Mesenteric fat pad (tissue), 1 donor: ENCODE results near the gene CSH1. TPM values are rescaled to one million over a fixed set of nuclear protein-coding genes. Genes with fewer than 3 reads are reported as not detected.
"Not testable (repeated sequence)": the region's sequence is repeated elsewhere in the genome, so short reads cannot be mapped to it uniquely, and the experiment has no call there.

Experiments used
- DNase-seq: peaks from one replicate; pipeline ENCODE4 v3.0.0-alpha.2; 2020; ENCODE audit warnings: low spot score
- total RNA-seq: library from RNA; stranded (reverse); fragmentation: NEBNext Ultra II Directional; extraction: Animal tissue kit (Norgen Biotek cat#: 25700); gene quantifications from one replicate; pipeline ENCODE4 v1.2.1, GENCODE V29; 2021
- donor health status: DM: yes; HTN: yes; CAD: no.

The CSH1 gene
- total RNA-seq, 1 donor from 2014 or later: not detected

- not testable (repeated sequence) for DNase-seq
These were observed 26.7 kb downstream of the CSH1 start for GRCh38 chr17:63869491-63870291.

- DNase-seq: not testable (repeated sequence)
These were observed 29.7 kb downstream of the CSH1 start for GRCh38 chr17:63866625-63867024.

- no peak for DNase-seq
These were observed 37.1 kb downstream of the CSH1 start for GRCh38 chr17:63859257-63859656.

GRCh38 chr17:63856425-63856824, 39.9 kb downstream of the CSH1 start:
- not testable (repeated sequence) for DNase-seq

- no peak for DNase-seq
These were observed 41.2 kb downstream of the CSH1 start for GRCh38 chr17:63855185-63855584.

- DNase-seq: no peak
These were observed 41.7 kb downstream of the CSH1 start for GRCh38 chr17:63854709-63855108.

GRCh38 chr17:63853260-63853659, 43.1 kb downstream of the CSH1 start:
- no peak for DNase-seq

- DNase-seq: no peak
These were observed 46.0 kb downstream of the CSH1 start for GRCh38 chr17:63850401-63850800.

GRCh38 chr17:63848834-63849689, 47.3 kb downstream of the CSH1 start:
- DNase-seq: peak; percentile 98

- no peak for DNase-seq
These were observed 48.7 kb downstream of the CSH1 start for GRCh38 chr17:63847525-63848249.

GRCh38 chr17:63845509-63845908, 50.9 kb downstream of the CSH1 start:
- DNase-seq: no peak

Other genes starting within 250 kb of the CSH1 start
- 11.3 TPM for gene LIMD2, start 196.4 kb downstream of the CSH1 start, total RNA-seq
- gene STRADA, start 154.8 kb downstream of the CSH1 start, total RNA-seq: 34.3 TPM
- gene CCDC47, start 123.0 kb downstream of the CSH1 start, total RNA-seq: 110 TPM
- 130 TPM for gene DDX42, start 122.4 kb downstream of the CSH1 start, total RNA-seq
- 115 TPM for gene PSMC5, start 69.1 kb downstream of the CSH1 start, total RNA-seq
- 28.8 TPM for gene FTSJ3, start 68.9 kb downstream of the CSH1 start, total RNA-seq
- gene SMARCD2, start 53.9 kb downstream of the CSH1 start, total RNA-seq: 57.4 TPM
- gene CSH2, start 22.9 kb downstream of the CSH1 start, total RNA-seq: not detected
- gene GH2, start 14.6 kb downstream of the CSH1 start, total RNA-seq: not detected
- gene CSHL1, start 14.7 kb upstream of the CSH1 start, total RNA-seq: not detected
- gene GH1, start 22.3 kb upstream of the CSH1 start, total RNA-seq: not detected
- 4.3 TPM for gene CD79B, start 35.8 kb upstream of the CSH1 start, total RNA-seq
- 27.1 TPM for gene SCN4A, start 76.3 kb upstream of the CSH1 start, total RNA-seq
- gene PRR29, start 101.8 kb upstream of the CSH1 start, total RNA-seq: 0.90 TPM
- gene ICAM2, start 124.1 kb upstream of the CSH1 start, total RNA-seq: 75.2 TPM
- 27.1 TPM for gene ERN1, start 233.6 kb upstream of the CSH1 start, total RNA-seq